A549 (cell line): ENCODE data around the gene POLR2E. TPM values are rescaled to one million over a fixed set of nuclear protein-coding genes. Genes with fewer than 3 reads are reported as not detected.

Experiments
- ATAC-seq, 2 experiments: fragments of 200-7000 bp in 1 of 2; fragments of >200 bp in 1 of 2; cut with Nextera tagmentation in 1 of 2; cut with Tn5 transposase in 1 of 2; 3 replicates each; pipeline versions ENCODE4 v1.8.0 to v1.9.1; 2018 to 2020; ENCODE audit warnings: mild to moderate bottlenecking in 1 of 2, moderate library complexity in 1 of 2
- CTCF ChIA-PET: fragments of 300-600 bp; sonication (Branson Sonifier 250); formaldehyde crosslinking; extraction: SDS; loops from one replicate; lab custom pipeline; 2021; ENCODE audit warnings: antibody characterized with exemption, inconsistent platforms; lab: Yijun Ruan, JAX
- POLR2A ChIA-PET: fragments of 350-600 bp; formaldehyde crosslinking; extraction: SDS; loops from one replicate; lab custom pipeline; 2021; ENCODE audit warnings: antibody characterized with exemption, inconsistent platforms; lab: Yijun Ruan, JAX
- DNase-seq, 2 experiments: peaks; one replicate each; pipeline versions ENCODE4 v3.0.0 to v3.0.0-alpha.2; 2011 to 2016; ENCODE audit warnings: low read depth in 1 of 2, low spot score in 1 of 2
- FAIRE-seq: peaks from 2 replicates; lab custom pipeline; 2011; peaks lifted over from hg19 to GRCh38; lab: Jason Lieb, UNC
- H3K27ac ChIP-seq, 2 experiments: fragments of >200 bp; sonication (Bioruptor Twin); formaldehyde crosslinking; 3 replicates each; pipeline ENCODE4 v1.5.1; 2016 to 2017
- H3K4me1 ChIP-seq: fragments of >200 bp; sonication (Bioruptor Twin); formaldehyde crosslinking; 3 replicates; pipeline ENCODE4 v1.6.1; 2016
- H3K4me2 ChIP-seq: fragments of >200 bp; sonication (Bioruptor Twin); formaldehyde crosslinking; 3 replicates; pipeline ENCODE4 v1.6.1; 2016
- H3K4me3 ChIP-seq: fragments of >200 bp; sonication (Bioruptor Twin); formaldehyde crosslinking; 3 replicates; pipeline ENCODE4 v1.5.1; 2016
- H3K9me3 ChIP-seq: fragments of >200 bp; sonication (Bioruptor Twin); formaldehyde crosslinking; 3 replicates; pipeline ENCODE4 v1.6.1; 2016
- EHF ChIP-seq: fragments of 250-450 bp; sonication (Bioruptor Pico); IDR thresholded peaks from 2 replicates; pipeline ENCODE4 v1.5.0; 2020; ENCODE audit warnings: mild to moderate bottlenecking
- EHMT2 ChIP-seq: fragments of 200-600 bp; sonication (generic); IDR thresholded peaks from 2 replicates; pipeline ENCODE4 v1.6.1; 2016; ENCODE audit warnings: antibody characterized with exemption, low read depth, mild to moderate bottlenecking, moderate library complexity
- HEYL ChIP-seq: fragments of 250-450 bp; sonication (Bioruptor Pico); IDR thresholded peaks from 2 replicates; pipeline ENCODE4 v1.8.0; 2021; ENCODE audit warnings: mild to moderate bottlenecking, moderate library complexity
- HOXA7 ChIP-seq: fragments of 250-450 bp; sonication (Bioruptor Pico); IDR thresholded peaks from 2 replicates; pipeline ENCODE4 v1.5.0; 2020; ENCODE audit warnings: mild to moderate bottlenecking, moderate library complexity
- MAFK ChIP-seq: fragments of 450-650 bp; IDR thresholded peaks from 2 replicates; pipeline ENCODE4 v1.6.1; 2014; ENCODE audit not compliant: partially characterized antibody
- MAZ ChIP-seq: fragments of 150-350 bp; IDR thresholded peaks from 2 replicates; pipeline ENCODE4 v1.6.1; 2014; ENCODE audit warnings: antibody characterized with exemption, low read depth, low read length, borderline replicate concordance
- NPAS2 ChIP-seq: fragments of 250-450 bp; sonication (Bioruptor Pico); IDR thresholded peaks from 2 replicates; pipeline ENCODE4 v1.8.0; 2022; ENCODE audit warnings: mild to moderate bottlenecking, moderate library complexity, borderline replicate concordance
- NR3C1 ChIP-seq: fragments of >200 bp; sonication (Bioruptor Twin); formaldehyde crosslinking; IDR thresholded peaks from 3 replicates; pipeline ENCODE4 v1.6.1; 2017
- RAD21 ChIP-seq, 2 experiments: fragments of >200 bp in 1 of 2; sonication (Bioruptor Twin) in 1 of 2; formaldehyde crosslinking in 1 of 2; IDR thresholded peaks in 1 of 2; conservative IDR thresholded peaks in 1 of 2; 2 replicates in 1 of 2; 3 replicates in 1 of 2; pipeline ENCODE4 v1.6.1; 2012 to 2018; ENCODE audit warnings: inconsistent platforms in 1 of 2
- RARB ChIP-seq: fragments of 250-450 bp; sonication (Bioruptor Pico); IDR thresholded peaks from 2 replicates; pipeline ENCODE4 v1.8.0; 2021; ENCODE audit warnings: mild to moderate bottlenecking, moderate library complexity
- RCOR1 ChIP-seq: fragments of 150-350 bp; IDR thresholded peaks from 2 replicates; pipeline ENCODE4 v1.6.1; 2014; ENCODE audit warnings: antibody characterized with exemption, low read length, low read depth
- RNF2 ChIP-seq: fragments of 200-600 bp; sonication (generic); IDR thresholded peaks from 2 replicates; pipeline ENCODE4 v1.6.1; 2016; ENCODE audit warnings: low read depth, mild to moderate bottlenecking, antibody characterized with exemption, moderate library complexity, borderline replicate concordance
- WGBS: methylation state at CpG from one replicate; pipeline ENCODE4 v1.1.6; 2017; ENCODE audit errors: missing lambda C conversion rate; 5-methylcytosine and 5-hydroxymethylcytosine counted together
- polyA plus RNA-seq, 4 experiments: library from polyadenylated mRNA; depleted of rRNA in 3 of 4; stranded (reverse); fragments of >200 nt; fragmentation: RNase III in 1 of 4; extraction: RNeasy Plus Mini Kit Qiagen cat#74134 plus additional on column Dnase treatment in 1 of 4; gene quantifications; 2 replicates in 3 of 4; 3 replicates in 1 of 4; pipeline ENCODE4 v1.2.3, GENCODE V29; 2011 to 2017
- TF ChIP-seq, protein P1 (sequence below): fragments of 200-600 bp; sonication (generic); IDR thresholded peaks from 2 replicates; pipeline ENCODE4 v1.6.1; 2016; ENCODE audit warnings: antibody characterized with exemption, mild to moderate bottlenecking, moderate library complexity
- TF ChIP-seq, protein P2 (sequence below): fragments of 250-450 bp; sonication (Bioruptor Pico); IDR thresholded peaks from 2 replicates; pipeline ENCODE4 v1.5.0; 2021; ENCODE audit warnings: mild to moderate bottlenecking, moderate library complexity, borderline replicate concordance
- TF ChIP-seq, protein P3 (sequence below): IDR thresholded peaks from 2 replicates; pipeline ENCODE4 v1.6.1; 2012

Gene POLR2E
- polyA plus RNA-seq, 2 of the 4 experiments (the other 2 are of a cell fraction), result 99.6 to 172 TPM

DNA sequence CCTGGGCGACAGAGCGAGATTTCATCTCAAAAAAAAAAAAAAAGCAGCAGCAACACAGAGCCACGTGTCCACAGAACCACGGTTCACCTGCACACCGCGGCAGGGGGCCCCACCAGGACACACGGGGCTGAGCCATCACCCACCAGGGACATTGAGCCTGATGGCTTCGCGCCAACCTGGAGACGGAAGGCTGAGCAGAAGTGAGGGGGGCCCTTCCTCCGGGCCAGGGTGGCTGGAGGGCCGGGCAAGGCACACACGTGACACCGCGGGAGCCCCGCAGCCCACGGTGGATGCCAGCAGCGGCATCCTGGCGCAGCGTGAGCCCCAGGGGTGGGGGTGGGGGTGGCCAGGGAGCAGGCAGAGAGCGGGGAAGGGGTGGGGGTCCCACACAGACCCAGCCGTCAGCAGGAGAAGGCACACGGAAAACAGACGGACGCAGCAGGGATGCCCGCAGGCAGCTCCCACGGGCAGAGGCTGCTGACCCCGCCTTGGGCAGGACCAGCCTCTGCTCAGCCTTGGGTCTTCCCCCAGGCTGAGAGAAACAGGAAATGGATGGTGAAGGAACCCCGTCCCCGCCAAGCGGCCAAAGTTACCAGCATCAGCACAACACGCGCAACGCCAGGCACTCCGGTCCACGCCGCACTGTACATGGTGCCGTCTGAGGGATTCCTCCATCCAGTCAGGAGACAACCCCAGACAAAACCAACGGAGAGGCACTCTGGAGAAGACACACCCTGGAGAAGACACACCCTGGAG is 45.3 kb upstream of the POLR2E start:
- ATAC-seq (peak; percentile 37 to 39; a peak in 4 of 6 replicates), DNase-seq (no peak), FAIRE-seq (no peak)
- H3K27ac ChIP-seq, result no peak overlapping the region
- H3K4me1 ChIP-seq, result no peaks in the 10 kb centered on the region
- no peaks in the 10 kb centered on the region for H3K9me3 ChIP-seq
- H3K4me3 ChIP-seq, result no peak overlapping the region
- ChIA-PET CTCF (interaction anchor here (1.0 to 1.3 kb wide), 2 partner anchors 9 to 27 kb away, joined by 3 to 6 read pairs; no protein-coding TSS in a partner anchor), POLR2A (no interaction called here)
- H3K4me2 ChIP-seq, result no peak overlapping the region
- 93% methylated on average over 25 of the region's 39 CpGs for WGBS
- TF ChIP-seq, protein P1, sequence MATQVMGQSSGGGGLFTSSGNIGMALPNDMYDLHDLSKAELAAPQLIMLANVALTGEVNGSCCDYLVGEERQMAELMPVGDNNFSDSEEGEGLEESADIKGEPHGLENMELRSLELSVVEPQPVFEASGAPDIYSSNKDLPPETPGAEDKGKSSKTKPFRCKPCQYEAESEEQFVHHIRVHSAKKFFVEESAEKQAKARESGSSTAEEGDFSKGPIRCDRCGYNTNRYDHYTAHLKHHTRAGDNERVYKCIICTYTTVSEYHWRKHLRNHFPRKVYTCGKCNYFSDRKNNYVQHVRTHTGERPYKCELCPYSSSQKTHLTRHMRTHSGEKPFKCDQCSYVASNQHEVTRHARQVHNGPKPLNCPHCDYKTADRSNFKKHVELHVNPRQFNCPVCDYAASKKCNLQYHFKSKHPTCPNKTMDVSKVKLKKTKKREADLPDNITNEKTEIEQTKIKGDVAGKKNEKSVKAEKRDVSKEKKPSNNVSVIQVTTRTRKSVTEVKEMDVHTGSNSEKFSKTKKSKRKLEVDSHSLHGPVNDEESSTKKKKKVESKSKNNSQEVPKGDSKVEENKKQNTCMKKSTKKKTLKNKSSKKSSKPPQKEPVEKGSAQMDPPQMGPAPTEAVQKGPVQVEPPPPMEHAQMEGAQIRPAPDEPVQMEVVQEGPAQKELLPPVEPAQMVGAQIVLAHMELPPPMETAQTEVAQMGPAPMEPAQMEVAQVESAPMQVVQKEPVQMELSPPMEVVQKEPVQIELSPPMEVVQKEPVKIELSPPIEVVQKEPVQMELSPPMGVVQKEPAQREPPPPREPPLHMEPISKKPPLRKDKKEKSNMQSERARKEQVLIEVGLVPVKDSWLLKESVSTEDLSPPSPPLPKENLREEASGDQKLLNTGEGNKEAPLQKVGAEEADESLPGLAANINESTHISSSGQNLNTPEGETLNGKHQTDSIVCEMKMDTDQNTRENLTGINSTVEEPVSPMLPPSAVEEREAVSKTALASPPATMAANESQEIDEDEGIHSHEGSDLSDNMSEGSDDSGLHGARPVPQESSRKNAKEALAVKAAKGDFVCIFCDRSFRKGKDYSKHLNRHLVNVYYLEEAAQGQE, result no peak
- TF ChIP-seq RCOR1, result no peak
- no peak for TF ChIP-seq HEYL (CRISPR knock-in tag)
- no peak for TF ChIP-seq RNF2
- no peak for TF ChIP-seq RARB (CRISPR knock-in tag)
- no peak for TF ChIP-seq EHF (CRISPR knock-in tag)
- TF ChIP-seq NR3C1, result no peak

DNA sequence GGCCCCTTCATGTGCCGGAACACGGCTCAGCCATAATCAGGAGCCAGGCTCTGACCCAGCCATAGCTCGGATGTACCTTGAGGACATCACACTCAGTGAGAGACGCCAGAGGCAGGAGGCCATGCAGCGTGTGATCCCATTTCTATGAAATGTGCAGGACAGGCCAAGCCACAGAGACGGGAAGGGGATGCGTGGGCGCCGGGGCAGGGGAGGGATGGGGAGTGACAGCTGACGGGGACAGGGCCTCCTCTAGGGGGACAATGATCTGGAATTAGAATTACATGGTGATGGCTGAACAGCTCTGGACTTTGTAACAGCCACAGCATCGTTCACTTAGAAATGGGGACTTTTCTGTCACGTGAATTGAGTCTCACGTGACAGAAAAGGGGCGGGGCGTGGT is 44.0 kb upstream of the POLR2E start:
- no peak for FAIRE-seq
- Histone ChIP-seq H3K4me1 (no peaks in the 10 kb centered on the region), H3K4me3 (no peak overlapping the region), H3K9me3 (no peaks in the 10 kb centered on the region), H3K27ac (no peak overlapping the region), H3K4me2 (no peak overlapping the region)
- TF ChIP-seq RAD21 (conservative IDR thresholded peaks at IDR 0.05 in 1 of 2, IDR thresholded peaks at IDR 0.05 in 1 of 2) (no peak), NPAS2 (CRISPR knock-in tag) (no peak), EHMT2 (no peak), MAZ (no peak), NR3C1 (no peak), MAFK (no peak), HOXA7 (no peak)
- TF ChIP-seq, protein P2, sequence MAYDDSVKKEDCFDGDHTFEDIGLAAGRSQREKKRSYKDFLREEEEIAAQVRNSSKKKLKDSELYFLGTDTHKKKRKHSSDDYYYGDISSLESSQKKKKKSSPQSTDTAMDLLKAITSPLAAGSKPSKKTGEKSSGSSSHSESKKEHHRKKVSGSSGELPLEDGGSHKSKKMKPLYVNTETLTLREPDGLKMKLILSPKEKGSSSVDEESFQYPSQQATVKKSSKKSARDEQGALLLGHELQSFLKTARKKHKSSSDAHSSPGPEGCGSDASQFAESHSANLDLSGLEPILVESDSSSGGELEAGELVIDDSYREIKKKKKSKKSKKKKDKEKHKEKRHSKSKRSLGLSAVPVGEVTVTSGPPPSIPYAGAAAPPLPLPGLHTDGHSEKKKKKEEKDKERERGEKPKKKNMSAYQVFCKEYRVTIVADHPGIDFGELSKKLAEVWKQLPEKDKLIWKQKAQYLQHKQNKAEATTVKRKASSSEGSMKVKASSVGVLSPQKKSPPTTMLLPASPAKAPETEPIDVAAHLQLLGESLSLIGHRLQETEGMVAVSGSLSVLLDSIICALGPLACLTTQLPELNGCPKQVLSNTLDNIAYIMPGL (CRISPR knock-in tag), result no peak
- TF ChIP-seq, protein P3, sequence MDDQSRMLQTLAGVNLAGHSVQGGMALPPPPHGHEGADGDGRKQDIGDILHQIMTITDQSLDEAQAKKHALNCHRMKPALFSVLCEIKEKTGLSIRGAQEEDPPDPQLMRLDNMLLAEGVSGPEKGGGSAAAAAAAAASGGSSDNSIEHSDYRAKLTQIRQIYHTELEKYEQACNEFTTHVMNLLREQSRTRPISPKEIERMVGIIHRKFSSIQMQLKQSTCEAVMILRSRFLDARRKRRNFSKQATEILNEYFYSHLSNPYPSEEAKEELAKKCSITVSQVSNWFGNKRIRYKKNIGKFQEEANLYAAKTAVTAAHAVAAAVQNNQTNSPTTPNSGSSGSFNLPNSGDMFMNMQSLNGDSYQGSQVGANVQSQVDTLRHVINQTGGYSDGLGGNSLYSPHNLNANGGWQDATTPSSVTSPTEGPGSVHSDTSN, result no peak
- DNase-seq, result no peak
- 94% methylated on average over 15 of the region's 15 CpGs for WGBS
- POLR2A ChIA-PET, result no interaction called here
- CTCF ChIA-PET, result interaction anchor here (0.5 to 1.3 kb wide), 3 partner anchors 8 to 41 kb away, joined by 3 to 6 read pairs (median 3); no protein-coding TSS in a partner anchor
- ATAC-seq, result no peak
